OCI-LY3 (cell line): Measurements from ENCODE around the gene LRTM2.

Source experiments
- H2AFZ ChIP-seq: fragments of 200-600, 300-600 bp; shearing (Covaris generic); 2 replicates; pipeline ENCODE4 v1.6.0; 2014; ENCODE audit warnings: antibody characterized with exemption, low read depth, low read length
- H3K27ac ChIP-seq: fragments of 200-600, 300-600 bp; sonication (generic); 2 replicates; pipeline ENCODE4 v1.5.1; 2014; ENCODE audit warnings: mild to moderate bottlenecking, low read length, moderate library complexity, mixed read lengths
- H3K27me3 ChIP-seq: fragments of 200-600, 300-600 bp; sonication (generic); 2 replicates; pipeline ENCODE4 v1.6.1; 2014; ENCODE audit warnings: low read depth, low read length, mixed read lengths
- H3K36me3 ChIP-seq: fragments of 200-600, 300-600 bp; sonication (generic); replicated peaks from 2 replicates; pipeline ENCODE3; 2014; ENCODE audit warnings: low read depth, low read length, mixed read lengths
- H3K4me1 ChIP-seq: fragments of 300-600, 200-600 bp; sonication (generic); 2 replicates; pipeline ENCODE4 v1.6.1; 2014; ENCODE audit warnings: low read length, mixed read lengths
- H3K4me2 ChIP-seq: fragments of 200-600, 300-600 bp; sonication (generic); 2 replicates; pipeline ENCODE4 v1.6.1; 2014; ENCODE audit warnings: low read length, mixed read lengths
- H3K4me3 ChIP-seq: fragments of 300-600, 200-600 bp; sonication (generic); 2 replicates; pipeline ENCODE4 v1.5.1; 2014; ENCODE audit warnings: antibody characterized with exemption, mild to moderate bottlenecking, low read length, moderate library complexity
- H3K79me2 ChIP-seq: fragments of 300-600, 200-600 bp; shearing (Covaris generic); 2 replicates; pipeline ENCODE4 v1.6.1; 2014; ENCODE audit warnings: mild to moderate bottlenecking, low read length, mixed read lengths
- H3K9ac ChIP-seq: fragments of 300-600, 200-600 bp; shearing (Covaris generic); 2 replicates; pipeline ENCODE4 v1.6.0; 2014; ENCODE audit warnings: mild to moderate bottlenecking, low read length, moderate library complexity
- H3K9me3 ChIP-seq: fragments of 200-600, 300-600 bp; shearing (Covaris generic); 2 replicates; pipeline ENCODE4 v1.6.1; 2014; ENCODE audit warnings: low read length, mixed read lengths; ENCODE audit not compliant: insufficient read depth
- H4K20me1 ChIP-seq: fragments of 200-600, 300-600 bp; sonication (generic); 2 replicates; pipeline ENCODE4 v1.6.1; 2016; ENCODE audit warnings: low read length, mixed read lengths; ENCODE audit not compliant: insufficient read depth
- CTCF ChIP-seq: fragments of 200-600, 300-600 bp; sonication (generic); IDR thresholded peaks from 2 replicates; pipeline ENCODE4 v1.5.1; 2014; ENCODE audit warnings: antibody characterized with exemption, low read length, low read depth
- EZH2phosphoT487 ChIP-seq: fragments of 200-600 bp; shearing (Covaris generic); IDR thresholded peaks from 2 replicates; pipeline ENCODE4 v1.6.1; 2018; ENCODE audit warnings: antibody characterized with exemption, mixed run types, low read depth

Gene LRTM2

GRCh38 chr12:1820191-1820895 lies at the start of gene LRTM2:
TSS of gene LRTM2 (plus strand) at chr12:1820565. CDS start at chr12:1828149, 7,584 bp downstream.
- Histone ChIP-seq H2AFZ (no peak within 1 kb of the TSS), H3K9me3 (no peaks in the 10 kb centered on the region), H3K27me3 (peaks cover 16% of the 10 kb centered on the region), H3K79me2 (no peaks in the 10 kb centered on the region), H3K36me3 (no peaks in the 10 kb centered on the region), H3K9ac (no peak within 1 kb of the TSS), H3K4me2 (no peak within 1 kb of the TSS), H3K4me3 (no peak within 1 kb of the TSS), H3K4me1 (no peaks in the 10 kb centered on the region), H4K20me1 (no peaks in the 10 kb centered on the region), H3K27ac (no peak within 1 kb of the TSS)
- TF ChIP-seq EZH2phosphoT487 (no peak), CTCF (no peak)

GRCh38 chr12:1773937-1774655 lies 46.3 kb upstream of the LRTM2 start:
- Histone ChIP-seq H3K27ac (no peak overlapping the region), H3K27me3 (no peaks in the 10 kb centered on the region), H3K4me3 (no peak overlapping the region), H3K9me3 (no peaks in the 10 kb centered on the region), H3K9ac (no peak overlapping the region), H3K4me2 (no peak overlapping the region), H3K36me3 (peaks cover 12% of the 10 kb centered on the region), H3K79me2 (no peaks in the 10 kb centered on the region; the same call in 1 of the 2 replicates), H4K20me1 (peaks cover 8% of the 10 kb centered on the region), H2AFZ (no peak overlapping the region), H3K4me1 (no peaks in the 10 kb centered on the region)
- TF ChIP-seq CTCF = no peak

- no peak overlapping the region for H3K4me2 ChIP-seq
- H2AFZ ChIP-seq = no peak overlapping the region
- no peak overlapping the region for H3K27ac ChIP-seq
- peaks cover 12% of the 10 kb centered on the region for H4K20me1 ChIP-seq
- no peak for TF ChIP-seq CTCF
- TF ChIP-seq EZH2phosphoT487 = no peak
- H3K9ac ChIP-seq = no peak overlapping the region
- H3K9me3 ChIP-seq = no peaks in the 10 kb centered on the region
- peaks cover 22% of the 10 kb centered on the region for H3K36me3 ChIP-seq
- no peaks in the 10 kb centered on the region; the same call in 1 of the 2 replicates for H3K79me2 ChIP-seq
- H3K4me3 ChIP-seq = no peak overlapping the region
- H3K4me1 ChIP-seq = no peaks in the 10 kb centered on the region
- H3K27me3 ChIP-seq = no peaks in the 10 kb centered on the region
Observed at GRCh38 chr12:1776170-1776921, 44.0 kb upstream of the LRTM2 start.

GRCh38 chr12:1777798-1778197 lies 42.6 kb upstream of the LRTM2 start:
- TF ChIP-seq EZH2phosphoT487 (no peak), CTCF (no peak)
- Histone ChIP-seq H3K9ac (no peak overlapping the region), H3K4me2 (no peak overlapping the region), H3K27me3 (no peaks in the 10 kb centered on the region), H3K27ac (no peak overlapping the region), H3K79me2 (no peaks in the 10 kb centered on the region), H4K20me1 (peaks cover 11% of the 10 kb centered on the region), H3K9me3 (no peaks in the 10 kb centered on the region), H3K4me3 (no peak overlapping the region), H3K4me1 (no peaks in the 10 kb centered on the region), H3K36me3 (peaks cover 20% of the 10 kb centered on the region), H2AFZ (no peak overlapping the region)
